ENCODE measurements around the gene MAP4K4. TPM values are rescaled to one million over a fixed set of nuclear protein-coding genes. Genes with fewer than 3 reads are reported as not detected.

MAP4K4 gene
- total RNA-seq, result 10 to 100 TPM; 40.0 to 85.5 (median 59.5) TPM

- in situ Hi-C loops (cut with MboI; ENCODE audit: low sequenced_read_pairs in 4 of 4) (loop anchor here (5.0 to 10.0 kb wide), 2 partner anchors 127 to 135 kb away; no protein-coding TSS in a partner anchor), intact Hi-C loops (cut with DNase I; ENCODE audit: low total_unique reads) (loop anchor here (1.0 to 10.0 kb wide), 4 partner anchors 35 to 173 kb away; no protein-coding TSS in a partner anchor)
- ATAC-seq (peak; percentile 72 to 73), DNase-seq (peak; percentile 70 to 77)
- TF ChIP-seq, protein P1, sequence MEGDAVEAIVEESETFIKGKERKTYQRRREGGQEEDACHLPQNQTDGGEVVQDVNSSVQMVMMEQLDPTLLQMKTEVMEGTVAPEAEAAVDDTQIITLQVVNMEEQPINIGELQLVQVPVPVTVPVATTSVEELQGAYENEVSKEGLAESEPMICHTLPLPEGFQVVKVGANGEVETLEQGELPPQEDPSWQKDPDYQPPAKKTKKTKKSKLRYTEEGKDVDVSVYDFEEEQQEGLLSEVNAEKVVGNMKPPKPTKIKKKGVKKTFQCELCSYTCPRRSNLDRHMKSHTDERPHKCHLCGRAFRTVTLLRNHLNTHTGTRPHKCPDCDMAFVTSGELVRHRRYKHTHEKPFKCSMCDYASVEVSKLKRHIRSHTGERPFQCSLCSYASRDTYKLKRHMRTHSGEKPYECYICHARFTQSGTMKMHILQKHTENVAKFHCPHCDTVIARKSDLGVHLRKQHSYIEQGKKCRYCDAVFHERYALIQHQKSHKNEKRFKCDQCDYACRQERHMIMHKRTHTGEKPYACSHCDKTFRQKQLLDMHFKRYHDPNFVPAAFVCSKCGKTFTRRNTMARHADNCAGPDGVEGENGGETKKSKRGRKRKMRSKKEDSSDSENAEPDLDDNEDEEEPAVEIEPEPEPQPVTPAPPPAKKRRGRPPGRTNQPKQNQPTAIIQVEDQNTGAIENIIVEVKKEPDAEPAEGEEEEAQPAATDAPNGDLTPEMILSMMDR (IDR thresholded peaks at IDR 0.05 in 4 of 5, conservative IDR thresholded peaks at IDR 0.05 in 1 of 5), result peak in 3 of 5 experiments; percentile 15 to 46 (median 21)
- peak; percentile 38 to 53 for TF ChIP-seq POLR2A (IDR thresholded peaks at IDR 0.05)
- H3K36me3 ChIP-seq, result no peaks in the 10 kb centered on the region
- H3K27me3 ChIP-seq, result no peaks in the 10 kb centered on the region
- H3K4me1 ChIP-seq, result peaks cover 28 to 30% of the 10 kb centered on the region in 2 donors
- H3K9me3 ChIP-seq, result no peaks in the 10 kb centered on the region
- peak within 1 kb of the TSS; percentile 73 to 85 (median 84) for H3K4me3 ChIP-seq
- H3K27ac ChIP-seq, result peak within 1 kb of the TSS; percentile 83 to 92 (median 86)
Measured at GRCh38 chr2:101697124-101698013, at the start of gene MAP4K4. Gene MAP4K4 (plus strand): TSS chr2:101697707. CDS start chr2:101698081, 374 bp downstream.

GRCh38 chr2:101653469-101653868 lies 44.0 kb upstream of the MAP4K4 start:
- intact Hi-C loops (cut with DNase I; ENCODE audit: low total_unique reads) (no loop called here), in situ Hi-C loops (cut with MboI; ENCODE audit: low sequenced_read_pairs in 4 of 4) (no loop called here)
- no peak overlapping the region for H3K4me3 ChIP-seq
- no peak overlapping the region for H3K27ac ChIP-seq
- no peak for DNase-seq
- no peak for ATAC-seq
- H3K27me3 ChIP-seq, result no peaks in the 10 kb centered on the region
- no peaks in the 10 kb centered on the region for H3K4me1 ChIP-seq
- no peaks in the 10 kb centered on the region for H3K36me3 ChIP-seq
- no peak for TF ChIP-seq POLR2A (IDR thresholded peaks at IDR 0.05)
- TF ChIP-seq, protein P1 (IDR thresholded peaks at IDR 0.05 in 4 of 5, conservative IDR thresholded peaks at IDR 0.05 in 1 of 5), result no peak
- no peaks in the 10 kb centered on the region for H3K9me3 ChIP-seq

DNA sequence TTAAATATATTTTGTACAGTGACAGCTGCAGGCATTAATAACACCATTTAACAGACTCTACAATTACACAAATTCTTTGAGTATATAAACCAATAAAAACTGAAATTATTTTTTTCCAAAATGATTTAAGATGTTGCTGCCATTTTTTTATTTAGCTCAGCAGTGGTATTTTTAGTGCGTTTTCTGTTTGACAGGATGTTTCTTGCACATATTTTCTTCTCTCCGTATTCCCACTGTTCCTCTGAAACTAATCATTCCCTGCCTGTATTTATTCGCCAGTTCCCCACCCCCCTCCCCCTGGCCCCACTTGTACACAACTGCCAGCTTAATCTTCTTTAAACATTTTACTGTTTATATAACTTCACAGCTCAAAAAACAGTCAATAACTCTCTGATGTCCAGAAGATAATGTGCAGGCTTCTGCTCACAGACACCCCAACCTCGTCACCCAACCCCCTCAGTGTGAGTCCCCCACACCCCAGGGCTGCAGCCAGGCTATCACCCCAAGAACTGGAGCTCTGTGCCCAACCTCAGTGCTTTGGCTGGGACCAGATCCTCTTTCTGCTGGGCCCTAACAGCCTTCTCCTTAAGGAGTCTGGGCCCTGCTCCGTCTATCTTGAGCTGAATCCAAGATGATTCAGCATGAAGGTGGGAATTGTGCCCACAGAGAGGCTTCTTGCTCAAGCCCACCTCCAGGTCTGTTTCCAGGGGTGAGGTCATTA lies 41.6 kb upstream of the MAP4K4 start:
- Histone ChIP-seq H3K4me3 (no peak overlapping the region), H3K27ac (no peak overlapping the region), H3K36me3 (no peaks in the 10 kb centered on the region), H3K4me1 (no peaks in the 10 kb centered on the region), H3K9me3 (no peaks in the 10 kb centered on the region), H3K27me3 (no peaks in the 10 kb centered on the region)
- in situ Hi-C loops (cut with MboI; ENCODE audit: low sequenced_read_pairs in 4 of 4) (no loop called here), intact Hi-C loops (cut with DNase I; ENCODE audit: low total_unique reads) (no loop called here)
- no peak for DNase-seq
- TF ChIP-seq POLR2A (IDR thresholded peaks at IDR 0.05), result no peak
- TF ChIP-seq, protein P1 (IDR thresholded peaks at IDR 0.05 in 4 of 5, conservative IDR thresholded peaks at IDR 0.05 in 1 of 5), result no peak
- ATAC-seq, result no peak

DNA sequence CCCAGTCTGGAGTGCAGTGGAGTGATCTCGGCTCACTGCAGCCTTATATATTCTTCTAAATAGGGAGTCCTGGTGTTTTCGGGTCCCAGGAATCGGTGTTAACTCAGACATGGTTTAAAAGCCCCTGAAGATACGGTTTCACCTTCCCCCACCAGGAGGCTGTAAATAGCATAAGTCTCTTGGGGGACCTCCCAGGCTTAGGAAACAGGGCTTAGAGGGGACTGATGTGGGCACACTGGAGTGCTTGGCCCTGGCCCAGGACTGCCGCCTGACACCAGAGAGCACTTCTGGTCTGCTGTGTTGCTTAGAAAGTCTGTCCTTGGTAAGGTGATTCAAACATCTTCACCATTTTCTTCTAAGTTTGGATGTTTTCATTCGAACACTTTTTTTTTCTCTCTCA lies 39.7 kb upstream of the MAP4K4 start:
- Histone ChIP-seq H3K9me3 (no peaks in the 10 kb centered on the region), H3K4me1 (no peaks in the 10 kb centered on the region), H3K4me3 (no peak overlapping the region), H3K36me3 (no peaks in the 10 kb centered on the region), H3K27me3 (no peaks in the 10 kb centered on the region), H3K27ac (no peak overlapping the region)
- DNase-seq, result no peak
- in situ Hi-C loops (cut with MboI; ENCODE audit: low sequenced_read_pairs in 4 of 4), result no loop called here
- TF ChIP-seq, protein P1 (IDR thresholded peaks at IDR 0.05 in 4 of 5, conservative IDR thresholded peaks at IDR 0.05 in 1 of 5), result no peak
- TF ChIP-seq POLR2A (IDR thresholded peaks at IDR 0.05), result no peak
- ATAC-seq, result no peak
- intact Hi-C loops (cut with DNase I; ENCODE audit: low total_unique reads), result no loop called here
